Ovary (tissue), 3 donors: ENCODE data around the gene NBPF4.

Source experiments
- EP300 ChIP-seq: sonication (generic); formaldehyde crosslinking; IDR thresholded peaks from one replicate; pipeline ENCODE4 v1.6.1; 2017; ENCODE audit warnings: antibody characterized with exemption
- POLR2A ChIP-seq: fragments of 450-650 bp; IDR thresholded peaks from one replicate; pipeline ENCODE4 v1.6.1; 2017; ENCODE audit warnings: antibody characterized with exemption, mild to moderate bottlenecking, moderate library complexity
- TF ChIP-seq, protein P1 (sequence below), 3 donors: fragments of 450-650 bp in 2 of 3; fragments of 200-600 bp in 1 of 3; IDR thresholded peaks; one replicate each; pipeline versions ENCODE4 v1.5.1 to v1.8.0; 2016 to 2022; ENCODE audit warnings: antibody characterized with exemption in 3 of 3, mild to moderate bottlenecking in 1 of 3
- donor health status: DM: no; HTN: no; CAD: no.

DNA sequence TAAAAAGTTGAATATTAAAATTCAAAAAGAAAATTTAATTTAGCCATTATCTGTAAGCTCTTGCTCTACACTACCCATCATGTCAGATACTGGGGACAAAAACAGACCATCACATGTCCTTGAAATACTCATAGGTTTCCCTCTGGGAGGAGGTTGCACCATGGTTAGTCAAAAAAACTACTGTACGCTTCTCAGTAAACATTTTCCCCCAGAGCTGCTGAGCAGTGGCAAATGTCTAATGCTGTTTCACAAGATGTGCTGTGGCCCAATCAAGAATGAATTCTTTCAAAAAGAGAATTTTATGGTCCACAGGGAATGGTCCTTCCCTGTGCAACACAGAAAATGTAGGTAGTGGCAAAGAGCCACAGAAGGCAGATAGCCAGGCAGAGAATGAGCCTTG, 49.8 kb downstream of the NBPF4 start:
- TF ChIP-seq, protein P1, sequence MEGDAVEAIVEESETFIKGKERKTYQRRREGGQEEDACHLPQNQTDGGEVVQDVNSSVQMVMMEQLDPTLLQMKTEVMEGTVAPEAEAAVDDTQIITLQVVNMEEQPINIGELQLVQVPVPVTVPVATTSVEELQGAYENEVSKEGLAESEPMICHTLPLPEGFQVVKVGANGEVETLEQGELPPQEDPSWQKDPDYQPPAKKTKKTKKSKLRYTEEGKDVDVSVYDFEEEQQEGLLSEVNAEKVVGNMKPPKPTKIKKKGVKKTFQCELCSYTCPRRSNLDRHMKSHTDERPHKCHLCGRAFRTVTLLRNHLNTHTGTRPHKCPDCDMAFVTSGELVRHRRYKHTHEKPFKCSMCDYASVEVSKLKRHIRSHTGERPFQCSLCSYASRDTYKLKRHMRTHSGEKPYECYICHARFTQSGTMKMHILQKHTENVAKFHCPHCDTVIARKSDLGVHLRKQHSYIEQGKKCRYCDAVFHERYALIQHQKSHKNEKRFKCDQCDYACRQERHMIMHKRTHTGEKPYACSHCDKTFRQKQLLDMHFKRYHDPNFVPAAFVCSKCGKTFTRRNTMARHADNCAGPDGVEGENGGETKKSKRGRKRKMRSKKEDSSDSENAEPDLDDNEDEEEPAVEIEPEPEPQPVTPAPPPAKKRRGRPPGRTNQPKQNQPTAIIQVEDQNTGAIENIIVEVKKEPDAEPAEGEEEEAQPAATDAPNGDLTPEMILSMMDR (IDR thresholded peaks at IDR 0.05) = no peak
- no peak for TF ChIP-seq POLR2A
- TF ChIP-seq EP300 = no peak
